T-helper 9 cell (primary cell): ENCODE data around the gene PDHX.
"Not testable (repeated sequence)": the region's sequence is repeated elsewhere in the genome, so short reads cannot be mapped to it uniquely, and the experiment has no call there.

ENCODE experiments used
- DNase-seq: peaks from one replicate; pipeline ENCODE4 v3.0.0-alpha.2; 2020

PDHX gene

DNA sequence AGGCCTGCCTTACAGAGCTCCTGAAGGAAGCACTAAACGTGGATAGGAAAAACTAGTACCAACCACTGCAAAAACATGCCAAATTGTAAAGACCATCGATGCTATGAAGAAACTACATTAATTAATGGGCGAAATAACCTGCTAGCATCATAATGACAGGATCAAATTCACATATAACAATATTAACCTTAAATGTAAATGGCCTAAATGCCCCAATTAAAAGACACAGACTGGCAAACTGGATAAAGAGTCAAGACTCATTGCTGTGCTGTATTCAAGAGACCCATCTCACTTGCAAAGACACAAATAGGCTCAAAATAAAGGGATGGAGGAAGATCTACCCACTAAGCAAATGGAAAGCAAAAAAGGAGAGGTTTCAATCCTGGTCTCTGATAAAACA lies 107.5 kb downstream of the PDHX start:
- DNase-seq: not testable (repeated sequence)

DNA sequence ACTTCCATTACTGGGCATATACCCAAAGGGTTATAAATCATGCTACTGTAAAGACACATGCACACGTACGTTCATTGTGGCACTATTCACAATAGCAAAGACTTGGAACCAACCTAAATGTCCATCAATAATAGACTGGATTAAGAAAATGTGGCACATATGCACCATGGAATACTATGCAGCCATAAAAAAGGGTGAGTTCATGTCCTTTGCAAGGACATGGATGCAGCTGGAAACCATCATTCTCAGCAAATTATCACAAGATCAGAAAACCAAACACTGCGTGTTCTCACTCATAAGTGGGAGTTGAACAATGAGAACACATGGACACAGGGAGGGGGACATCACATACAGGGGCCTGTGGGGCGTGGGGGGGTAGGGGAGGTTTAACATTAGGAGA lies 111.6 kb downstream of the PDHX start:
- not testable (repeated sequence) for DNase-seq

DNA sequence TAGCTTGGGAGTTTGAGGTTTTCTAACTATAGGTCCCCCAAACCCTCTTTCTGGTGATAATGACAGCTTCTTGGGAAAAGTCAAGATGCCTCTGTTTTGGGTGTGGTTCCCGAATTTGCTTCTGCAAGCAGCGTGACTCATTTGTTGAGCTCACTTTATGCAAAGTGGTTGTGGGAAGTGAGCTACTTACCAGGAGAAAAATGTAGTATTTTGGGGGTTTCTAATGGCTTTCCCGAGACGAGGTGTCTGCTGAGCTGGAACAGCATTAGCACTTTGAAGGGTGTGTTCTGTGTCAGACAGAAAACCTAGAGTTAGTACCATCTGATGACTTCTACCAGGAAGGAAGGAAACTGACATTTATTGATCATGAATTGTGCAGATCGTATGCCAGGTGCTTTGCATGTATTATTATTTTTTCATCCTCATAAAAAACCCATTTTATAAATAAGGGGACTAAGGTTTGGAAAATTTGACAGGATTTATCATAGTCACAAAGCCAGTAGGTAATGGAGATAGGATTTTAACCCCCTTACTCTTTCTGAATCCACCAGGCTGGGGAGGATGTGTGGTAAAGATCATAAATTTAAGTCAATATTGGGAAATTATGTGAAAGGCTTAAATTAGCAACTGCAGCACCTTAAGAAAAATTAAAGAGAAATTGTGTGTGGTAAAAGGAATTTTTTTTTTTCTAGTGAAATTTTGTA lies 113.7 kb downstream of the PDHX start:
- no peak for DNase-seq

DNA sequence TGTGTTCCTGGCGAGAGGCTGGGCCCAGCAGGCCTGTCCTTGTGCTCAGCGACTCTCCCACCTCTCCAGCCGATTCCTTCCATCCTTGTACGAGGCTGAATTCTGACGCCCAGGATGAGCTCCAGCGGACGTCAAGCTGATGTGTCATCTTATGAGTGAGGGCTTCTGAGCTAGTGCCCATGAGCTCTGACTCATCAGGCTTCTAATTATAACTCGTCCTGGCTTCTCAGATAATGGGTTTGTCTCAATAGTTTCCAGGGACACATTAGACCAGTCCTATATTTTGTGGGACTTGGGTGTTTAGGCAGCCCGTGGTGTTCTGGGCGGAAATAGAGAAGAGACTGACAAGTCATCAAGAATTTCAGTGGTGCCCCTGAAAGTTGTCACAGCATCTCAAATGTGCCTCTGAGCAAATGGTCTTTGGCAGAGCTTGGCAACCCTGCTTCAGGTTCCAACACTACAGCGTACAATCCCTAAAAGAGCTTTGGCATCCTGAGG lies 114.3 kb downstream of the PDHX start:
- DNase-seq: peak; percentile 33

DNA sequence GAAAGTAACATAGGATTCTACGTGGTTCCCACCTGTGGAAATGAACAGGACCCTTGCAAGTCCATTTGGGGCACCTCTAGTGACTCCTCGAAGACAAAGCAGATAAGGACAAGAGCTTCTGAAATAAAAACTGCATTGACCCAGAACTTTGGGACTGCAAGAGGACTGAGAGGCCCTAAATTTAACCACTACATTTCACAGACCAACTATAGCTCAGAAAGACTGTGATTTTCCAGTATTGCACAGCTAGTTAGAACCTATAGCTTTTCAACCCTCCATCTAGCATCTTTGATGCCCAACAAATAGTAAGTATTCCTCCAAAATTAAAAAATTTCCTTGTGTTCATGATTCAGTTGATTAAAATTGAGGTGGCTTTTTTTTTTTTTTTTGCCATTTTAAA lies 114.9 kb downstream of the PDHX start:
- DNase-seq: no peak

DNA sequence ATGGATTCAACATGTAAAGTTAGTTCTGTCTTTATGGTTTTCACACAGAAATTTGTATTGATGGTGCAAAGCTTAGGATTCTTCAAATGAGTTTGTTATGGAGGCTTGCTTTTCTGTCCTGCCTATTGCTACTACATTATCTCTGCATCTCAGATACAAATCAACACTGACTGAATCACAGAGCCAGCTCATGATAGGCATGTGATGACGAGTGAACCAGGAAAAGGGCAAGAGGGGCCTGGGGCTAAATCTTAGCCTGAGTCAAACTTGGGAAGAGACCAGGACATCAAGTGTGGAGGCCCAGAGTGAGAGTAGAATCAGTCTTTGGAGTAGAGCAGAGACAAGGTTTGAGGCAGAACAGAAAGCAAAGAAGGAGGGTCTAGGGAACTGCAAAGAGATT lies 115.4 kb downstream of the PDHX start:
- DNase-seq: no peak

DNA sequence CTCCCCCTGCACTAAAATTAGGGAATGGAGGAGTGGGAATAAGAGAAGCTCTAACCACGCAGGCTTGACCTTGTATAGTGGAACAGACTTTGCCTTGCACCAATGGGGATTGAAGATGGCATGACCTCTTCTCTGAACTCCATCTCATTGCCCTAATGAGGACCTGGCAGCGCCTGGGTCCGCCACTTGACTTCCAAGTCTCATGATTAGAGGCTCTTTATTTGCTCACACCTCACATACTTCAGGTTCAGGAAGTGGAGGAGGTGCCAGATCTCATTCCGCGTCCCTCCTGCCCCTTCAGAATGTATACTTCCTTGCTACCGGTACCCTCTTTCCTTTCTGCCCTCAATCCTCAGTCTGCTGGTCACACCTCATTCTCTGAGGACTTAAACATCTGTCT lies 116.6 kb downstream of the PDHX start:
- DNase-seq: no peak

DNA sequence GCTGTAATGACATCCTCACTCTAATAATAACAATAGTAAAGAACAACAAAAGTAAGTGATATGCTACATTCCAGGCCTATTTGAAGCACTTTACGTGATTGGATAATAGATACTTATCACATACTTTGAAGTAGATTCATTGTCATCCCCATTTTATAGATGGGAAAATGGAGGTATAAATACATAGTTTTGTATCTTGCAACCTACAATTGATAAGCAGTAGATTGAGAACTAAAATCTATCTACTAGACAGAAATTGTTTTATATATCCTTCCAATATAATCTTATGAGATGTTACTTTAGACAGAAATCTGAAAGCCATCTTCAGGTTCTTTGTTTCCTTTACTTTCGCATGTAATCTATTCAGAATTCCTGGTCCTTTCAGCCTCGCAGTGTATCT lies 118.0 kb downstream of the PDHX start:
- DNase-seq: no peak

DNA sequence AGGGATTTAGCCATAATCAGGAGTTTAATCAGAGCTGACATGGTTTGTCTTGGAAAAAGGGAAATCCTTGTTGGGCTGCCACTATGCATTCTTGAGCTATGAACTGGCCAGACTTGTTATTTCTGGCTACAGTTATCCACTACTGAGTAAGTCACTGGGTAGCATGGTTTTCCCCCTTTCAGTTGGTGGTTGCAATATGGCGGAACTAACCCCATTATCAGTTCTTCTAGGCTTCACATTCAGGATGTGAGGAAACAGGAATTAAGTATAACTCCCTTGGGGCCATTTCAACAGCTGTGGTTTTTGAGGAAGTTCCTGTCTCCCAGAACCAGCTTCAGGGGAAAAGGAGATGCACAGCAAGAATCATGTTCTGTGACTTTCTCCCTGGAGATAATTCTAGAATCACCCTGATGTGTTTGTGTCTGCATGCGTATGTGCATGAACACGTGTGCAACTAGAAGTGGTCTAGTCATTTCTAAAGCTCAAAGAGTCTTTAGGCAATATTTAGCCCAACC lies 119.5 kb downstream of the PDHX start:
- no peak for DNase-seq

DNA sequence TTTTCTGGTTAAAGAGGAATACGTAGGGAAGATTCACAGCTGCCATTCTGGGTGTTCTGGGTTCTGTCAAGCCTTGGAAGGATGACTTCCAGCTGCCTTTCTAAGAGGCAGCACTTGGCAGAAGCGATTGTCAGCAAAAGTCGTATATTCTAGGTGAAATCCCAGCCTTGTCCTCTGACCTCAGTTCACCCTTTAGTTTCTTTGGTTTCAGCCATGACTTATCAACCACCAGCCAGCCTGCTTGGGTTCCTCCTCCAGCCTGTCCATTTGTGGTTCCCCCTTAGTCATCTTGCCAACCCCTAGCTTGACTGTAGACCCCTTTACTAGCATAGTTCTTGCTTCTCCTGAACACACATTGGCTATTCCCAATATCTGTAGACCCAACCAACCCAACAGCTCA lies 120.2 kb downstream of the PDHX start:
- DNase-seq: no peak

DNA sequence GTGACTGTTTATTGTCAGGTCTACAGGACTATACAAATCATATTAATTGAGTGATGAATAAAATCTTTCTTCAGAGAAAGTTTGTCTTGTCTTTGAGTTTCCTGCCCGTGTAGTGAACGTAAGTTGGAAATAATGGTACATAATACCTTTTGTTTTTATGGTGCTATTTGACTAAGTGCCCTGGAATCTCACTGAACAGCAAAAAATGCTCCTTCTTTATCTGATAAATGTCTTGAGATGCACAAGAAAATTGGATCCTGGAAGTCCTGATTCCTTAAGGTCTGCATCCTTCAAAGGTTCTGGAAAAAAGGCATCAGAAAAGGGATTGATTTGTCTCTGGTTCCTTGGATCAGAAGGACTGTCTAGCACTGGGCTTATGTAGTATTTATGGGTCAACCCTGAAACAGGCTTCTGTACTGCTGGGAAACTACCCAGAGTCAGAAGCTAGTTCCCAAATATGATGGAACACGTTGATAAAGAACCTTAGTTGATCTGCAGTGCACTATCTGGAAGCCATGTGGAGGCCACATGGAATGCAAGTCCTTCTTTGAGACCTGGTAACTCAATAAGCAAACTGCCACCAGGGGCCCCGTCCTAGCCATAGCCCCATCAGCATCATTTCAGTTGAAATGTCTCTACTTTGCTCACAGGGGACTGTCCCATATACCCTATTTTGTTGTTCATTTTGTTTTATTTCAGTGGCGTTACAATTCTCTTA lies 122.0 kb downstream of the PDHX start:
- no peak for DNase-seq

DNA sequence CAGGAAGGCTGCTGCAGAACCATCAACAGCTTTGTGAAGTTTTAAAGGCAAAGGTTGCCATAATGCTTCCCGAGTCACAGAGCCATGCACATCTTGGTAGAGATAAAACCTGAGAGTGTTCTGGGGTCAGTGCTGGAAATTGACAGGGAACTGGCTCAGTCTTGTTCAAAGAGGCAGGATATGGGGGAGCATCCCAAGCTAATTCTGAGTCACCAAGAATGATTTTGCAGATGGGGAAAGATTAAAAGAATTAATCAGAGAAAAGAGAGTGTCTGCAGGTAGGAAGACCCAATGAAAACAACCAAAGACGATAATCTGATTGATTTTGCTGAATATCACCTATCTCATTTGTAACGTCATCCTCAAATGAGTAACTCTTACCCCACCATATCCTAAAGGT lies 122.7 kb downstream of the PDHX start:
- DNase-seq: no peak

DNA sequence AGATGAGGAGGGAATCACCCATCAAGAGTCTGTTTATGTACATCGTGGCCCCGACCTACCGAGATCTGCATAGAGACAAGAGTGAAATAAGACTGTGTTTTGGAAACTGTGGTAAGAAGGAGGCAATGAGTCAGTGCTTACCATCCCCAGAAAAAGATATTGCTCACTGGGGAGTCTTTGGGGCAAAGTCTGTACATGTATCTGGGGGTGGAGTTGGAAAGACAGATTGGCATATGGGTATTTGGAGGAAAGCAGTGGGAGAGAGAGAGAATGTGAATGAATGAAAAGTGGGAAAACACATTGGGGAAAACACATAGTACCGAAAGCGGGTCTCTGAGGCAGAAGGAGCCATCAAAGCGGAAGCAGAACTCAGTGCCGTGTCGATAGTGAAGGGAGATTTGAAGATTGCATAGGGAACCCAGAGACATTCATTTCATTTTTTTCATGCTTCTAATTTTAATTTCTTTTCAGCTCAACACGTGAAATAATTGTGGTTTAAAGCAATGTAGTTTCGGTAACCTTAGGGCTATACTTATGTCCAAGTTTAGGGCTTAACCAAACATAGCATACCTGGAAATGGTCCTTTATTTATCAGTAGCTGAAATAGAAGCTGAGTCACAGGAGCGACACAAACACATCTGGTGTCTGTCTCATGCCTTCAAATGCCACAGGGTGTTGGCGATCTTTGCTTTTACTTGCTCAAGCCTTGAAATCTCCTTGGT lies 124.0 kb downstream of the PDHX start:
- peak; percentile 49 for DNase-seq

DNA sequence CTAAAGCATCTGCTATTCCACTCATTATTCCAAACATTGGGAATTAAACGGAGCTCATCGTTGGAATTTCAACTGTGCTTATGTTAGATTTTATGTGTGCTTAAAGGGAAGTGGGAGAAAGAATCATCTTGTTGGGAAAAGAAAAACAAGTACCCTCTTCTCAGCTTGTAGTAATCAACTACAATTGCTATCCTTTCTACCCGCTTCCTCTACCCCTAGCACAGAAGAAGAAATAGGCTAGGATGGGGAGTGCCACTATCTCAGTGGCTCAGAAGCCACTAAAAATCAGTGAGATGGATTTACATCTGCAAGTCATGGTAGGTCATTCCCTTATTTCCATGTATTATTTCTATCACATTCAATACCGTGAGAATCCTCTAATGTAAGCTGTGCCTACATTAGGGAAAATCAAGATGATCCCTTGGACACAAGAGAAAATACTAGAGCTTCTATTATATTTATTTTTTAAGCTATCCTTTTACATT lies 124.7 kb downstream of the PDHX start:
- DNase-seq: no peak

DNA sequence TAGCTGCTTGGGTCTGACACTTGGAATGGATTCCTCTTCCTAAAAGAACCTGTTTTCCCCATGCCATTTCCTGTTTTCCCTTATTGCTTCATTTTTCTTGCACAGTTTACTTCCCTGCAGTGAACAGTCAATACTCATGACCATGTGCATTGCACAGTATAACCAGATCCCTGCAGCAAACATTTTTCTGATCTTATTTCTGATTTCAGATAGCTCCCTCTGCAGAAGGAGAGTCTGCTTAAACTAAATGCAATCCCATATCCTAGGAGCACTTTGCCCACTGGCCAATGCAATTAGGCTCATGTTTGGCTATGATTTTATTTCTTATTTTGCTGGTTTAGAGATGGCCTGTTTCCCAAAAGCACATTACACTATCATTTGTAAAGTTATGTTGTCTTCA lies 125.8 kb downstream of the PDHX start:
- DNase-seq: no peak

DNA sequence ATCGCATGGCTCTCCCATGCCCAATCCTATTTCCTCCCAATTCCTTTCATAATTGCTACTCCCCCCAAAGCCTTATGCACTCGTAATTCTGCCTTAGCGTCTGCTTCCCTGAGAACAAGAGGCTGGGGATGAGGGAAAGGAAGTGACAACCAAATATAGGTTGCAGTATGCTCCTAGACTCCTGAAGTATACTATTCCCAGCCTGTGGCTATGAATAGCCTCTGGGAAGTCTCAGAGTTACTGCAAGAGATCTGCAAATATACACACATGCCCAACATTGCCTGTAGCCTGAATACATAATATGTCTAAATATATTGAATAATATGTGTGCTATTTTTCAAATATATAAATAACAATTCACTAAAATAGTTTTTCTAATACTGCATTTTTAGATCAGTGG lies 126.5 kb downstream of the PDHX start:
- no peak for DNase-seq

DNA sequence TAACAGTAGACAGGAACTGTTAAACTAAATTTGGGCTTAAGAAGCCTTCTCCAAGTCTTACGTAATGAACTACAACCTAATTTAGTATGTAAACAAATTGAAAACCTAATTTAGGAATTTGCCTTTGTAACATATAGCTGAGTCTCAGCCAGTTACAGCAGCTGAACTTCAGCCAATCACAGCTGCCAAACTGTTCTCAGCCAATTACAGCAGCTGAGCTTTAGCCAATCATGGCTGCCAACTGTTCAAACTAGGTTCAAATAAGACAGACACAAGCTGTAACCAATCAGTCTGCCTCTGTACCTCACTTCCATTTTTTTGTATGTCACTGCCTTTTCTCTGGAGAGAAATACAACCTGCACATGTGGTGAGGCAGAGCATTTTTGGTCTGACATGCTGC lies 127.5 kb downstream of the PDHX start:
- no peak for DNase-seq

DNA sequence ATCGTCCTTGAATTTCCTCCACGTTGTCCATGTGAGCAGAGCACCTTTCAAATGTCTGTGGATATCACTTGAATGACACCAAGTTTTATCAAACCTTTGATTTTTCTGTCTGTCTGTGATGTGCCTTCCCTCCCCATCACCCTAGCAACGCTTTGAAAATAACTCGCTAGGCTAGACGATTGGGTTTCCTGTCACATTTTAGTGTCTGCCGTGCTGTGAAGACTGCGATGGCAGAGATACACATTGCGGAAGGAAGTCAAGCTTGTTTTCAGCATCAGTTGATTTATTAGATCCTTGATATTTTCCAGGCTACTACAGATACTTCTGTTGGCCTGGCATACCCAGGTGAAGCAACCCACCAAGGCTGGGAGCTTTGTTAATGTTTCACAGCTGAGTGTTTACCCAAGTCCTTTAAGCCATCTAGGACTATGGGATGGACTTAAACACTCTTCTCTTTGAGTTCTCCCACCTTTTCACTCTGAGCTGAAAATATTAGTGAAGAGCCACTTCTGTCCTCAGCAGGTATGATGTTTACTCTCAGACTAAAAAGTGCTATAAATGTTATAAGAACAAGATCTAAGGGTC lies 128.9 kb downstream of the PDHX start:
- peak; percentile 61 for DNase-seq
